ENCODE measurements around the gene NAMPT. TPM values are rescaled to one million over a fixed set of nuclear protein-coding genes. Genes with fewer than 3 reads are reported as not detected.
A peak's percentile ranks its signal among the peaks of the same experiment; 100 is the strongest.
"Not testable (repeated sequence)": the region's sequence is repeated elsewhere in the genome, so short reads cannot be mapped to it uniquely, and the experiment has no call there.

Gene NAMPT
- total RNA-seq, 1 donor from 2014 or later = 28.2 TPM

DNA sequence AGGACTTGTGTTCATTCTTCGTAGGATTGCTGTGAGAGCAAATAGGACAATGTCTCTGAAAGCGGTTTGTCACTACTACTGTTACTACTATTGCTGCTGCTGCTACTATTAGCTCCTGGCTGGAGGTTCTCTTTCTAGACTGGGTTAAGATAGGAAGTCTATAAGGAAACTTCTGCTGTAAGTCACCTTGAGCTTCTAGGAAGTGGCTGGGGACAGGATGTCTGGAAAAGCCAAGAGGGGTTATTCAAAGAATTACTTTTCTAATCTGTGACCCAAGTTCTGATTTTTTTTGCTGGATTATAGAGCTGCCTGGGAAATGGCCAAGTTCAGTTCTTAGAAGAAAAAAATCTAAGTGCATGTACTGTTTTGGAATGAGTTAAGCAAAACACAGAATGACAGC is 62.2 kb downstream of the NAMPT start:
- Histone ChIP-seq H3K27ac (ENCODE audit: low read depth, low read length) (peak overlapping the region; percentile 7), H3K4me1 (ENCODE audit: control insufficient read depth in 3 of 3, insufficient read depth in 3 of 3, low read length in 3 of 3) (peaks cover 1 to 8% (median 2%) of the 10 kb centered on the region in 3 donors), H3K9ac (ENCODE audit: low read depth in 1 of 3, low read length in 3 of 3) (no peak overlapping the region), H3K27me3 (ENCODE audit: control insufficient read depth in 3 of 3, insufficient read depth in 3 of 3, low read length in 3 of 3) (no peaks in the 10 kb centered on the region), H3K9me3 (ENCODE audit: control insufficient read depth in 3 of 3, low read length in 3 of 3) (no peaks in the 10 kb centered on the region), H3K36me3 (ENCODE audit: control insufficient read depth in 3 of 3, insufficient read depth in 3 of 3, low read length in 3 of 3) (no peaks in the 10 kb centered on the region), H3K4me3 (ENCODE audit: low read length in 3 of 3) (no peak overlapping the region)

DNA sequence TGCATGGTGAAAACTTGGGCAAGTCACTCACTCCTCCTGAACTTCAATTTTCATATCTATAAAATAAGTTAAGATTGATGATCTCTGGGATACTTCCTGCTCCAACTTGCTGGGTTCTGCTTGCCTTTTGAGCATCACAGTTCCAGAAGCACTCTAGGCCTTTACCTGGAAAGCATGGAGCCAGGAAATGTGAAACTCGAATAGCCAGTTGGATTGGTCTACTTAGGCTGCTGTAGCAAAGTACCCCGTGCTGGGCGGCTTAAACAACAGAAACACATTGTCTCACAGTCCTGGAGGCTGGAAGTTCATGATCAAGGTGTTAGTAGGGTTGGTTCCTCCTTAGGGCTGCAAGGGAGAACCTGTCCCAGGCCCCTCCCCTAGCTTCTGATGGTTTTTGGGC is 64.5 kb downstream of the NAMPT start:
- Histone ChIP-seq H3K27ac (ENCODE audit: low read depth, low read length) (no peak overlapping the region), H3K27me3 (ENCODE audit: control insufficient read depth in 3 of 3, insufficient read depth in 3 of 3, low read length in 3 of 3) (no peaks in the 10 kb centered on the region), H3K36me3 (ENCODE audit: control insufficient read depth in 3 of 3, insufficient read depth in 3 of 3, low read length in 3 of 3) (no peaks in the 10 kb centered on the region), H3K4me3 (ENCODE audit: low read length in 3 of 3) (no peak overlapping the region), H3K9ac (ENCODE audit: low read depth in 1 of 3, low read length in 3 of 3) (no peak overlapping the region), H3K9me3 (ENCODE audit: control insufficient read depth in 3 of 3, low read length in 3 of 3) (no peaks in the 10 kb centered on the region), H3K4me1 (ENCODE audit: control insufficient read depth in 3 of 3, insufficient read depth in 3 of 3, low read length in 3 of 3) (peaks cover 12 to 28% (median 17%) of the 10 kb centered on the region in 3 donors)

DNA sequence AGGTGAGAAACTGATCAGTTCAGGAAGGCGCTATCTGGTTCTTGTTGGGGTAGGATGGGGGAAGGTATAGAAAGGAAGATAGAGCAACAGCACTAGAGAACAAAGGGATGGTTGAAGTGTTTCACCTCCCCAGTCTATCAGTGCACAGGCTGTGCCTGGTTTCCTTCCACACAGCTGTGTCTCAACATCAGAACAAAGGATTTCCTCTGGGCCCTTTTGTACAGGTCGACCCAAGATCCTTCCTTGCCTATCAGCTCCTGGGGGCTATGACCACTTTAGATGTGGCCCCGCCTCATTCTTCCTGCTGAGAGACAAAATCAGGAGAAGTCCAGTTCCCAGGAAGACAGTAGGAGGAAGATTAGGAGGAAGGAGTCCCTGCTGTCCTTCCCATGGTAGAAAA is 65.6 kb downstream of the NAMPT start:
- Histone ChIP-seq H3K4me3 (ENCODE audit: low read length in 3 of 3) (no peak overlapping the region), H3K9me3 (ENCODE audit: control insufficient read depth in 3 of 3, low read length in 3 of 3) (no peaks in the 10 kb centered on the region), H3K27me3 (ENCODE audit: control insufficient read depth in 3 of 3, insufficient read depth in 3 of 3, low read length in 3 of 3) (no peaks in the 10 kb centered on the region), H3K27ac (ENCODE audit: low read depth, low read length) (peak overlapping the region; percentile 42), H3K9ac (ENCODE audit: low read depth in 1 of 3, low read length in 3 of 3) (no peak overlapping the region), H3K4me1 (ENCODE audit: control insufficient read depth in 3 of 3, insufficient read depth in 3 of 3, low read length in 3 of 3) (peaks cover 12 to 28% (median 17%) of the 10 kb centered on the region in 3 donors), H3K36me3 (ENCODE audit: control insufficient read depth in 3 of 3, insufficient read depth in 3 of 3, low read length in 3 of 3) (no peaks in the 10 kb centered on the region)

DNA sequence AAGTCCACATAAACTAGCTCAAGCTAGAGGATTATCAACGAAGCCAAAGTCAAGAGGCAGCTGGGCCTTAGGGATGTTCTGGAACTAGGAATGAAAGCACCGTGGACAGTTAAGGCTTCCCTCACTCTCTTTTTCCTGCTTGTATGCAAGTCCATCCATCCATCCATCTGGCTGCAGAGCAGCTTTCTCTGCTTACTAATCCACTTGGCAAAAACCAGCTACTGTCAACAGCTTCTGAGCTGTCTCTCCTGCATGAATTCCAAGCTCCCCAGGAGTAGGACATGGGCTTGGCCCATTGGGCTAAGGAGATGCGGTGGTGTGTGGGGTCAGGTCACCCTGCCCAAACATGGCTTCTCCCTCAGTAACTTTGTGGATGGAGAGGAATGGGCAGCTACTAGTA is 66.2 kb downstream of the NAMPT start:
- H3K4me3 ChIP-seq (ENCODE audit: low read length in 3 of 3) = no peak overlapping the region
- peaks cover 12 to 28% (median 17%) of the 10 kb centered on the region in 3 donors for H3K4me1 ChIP-seq (ENCODE audit: control insufficient read depth in 3 of 3, insufficient read depth in 3 of 3, low read length in 3 of 3)
- H3K9ac ChIP-seq (ENCODE audit: low read depth in 1 of 3, low read length in 3 of 3) = no peak overlapping the region
- no peaks in the 10 kb centered on the region for H3K9me3 ChIP-seq (ENCODE audit: control insufficient read depth in 3 of 3, low read length in 3 of 3)
- peak overlapping the region; percentile 42 for H3K27ac ChIP-seq (ENCODE audit: low read depth, low read length)
- no peaks in the 10 kb centered on the region for H3K36me3 ChIP-seq (ENCODE audit: control insufficient read depth in 3 of 3, insufficient read depth in 3 of 3, low read length in 3 of 3)
- no peaks in the 10 kb centered on the region for H3K27me3 ChIP-seq (ENCODE audit: control insufficient read depth in 3 of 3, insufficient read depth in 3 of 3, low read length in 3 of 3)

DNA sequence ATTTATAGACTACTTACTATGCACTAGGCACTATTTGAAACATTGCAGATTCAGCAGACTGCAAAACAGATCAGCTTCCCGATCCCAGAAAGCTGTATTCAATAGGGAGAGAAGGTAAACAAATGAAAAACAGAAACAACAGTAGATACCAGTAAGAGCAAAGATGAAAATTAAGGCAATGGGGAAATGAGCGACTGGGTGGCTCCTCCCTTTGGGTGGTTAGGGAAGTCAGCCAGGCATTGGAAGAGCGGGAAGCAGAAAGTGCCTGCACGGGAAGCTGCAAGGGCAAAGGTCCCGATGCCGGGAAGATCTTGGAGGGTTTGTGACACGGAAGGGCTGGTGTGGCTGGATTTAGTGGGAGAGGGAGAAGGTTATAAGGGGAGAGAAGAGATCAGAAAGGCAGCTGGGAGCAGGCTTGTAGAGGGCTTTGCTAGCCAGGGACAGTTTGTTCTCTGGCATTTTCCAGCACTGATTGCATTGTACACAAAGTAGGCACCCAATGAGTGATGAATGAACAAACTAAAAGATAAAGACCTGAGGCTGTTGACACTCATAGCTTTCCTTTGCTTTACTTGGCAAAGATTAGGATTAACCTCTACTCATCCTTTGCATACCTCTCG is 67.8 kb downstream of the NAMPT start:
- H3K27me3 ChIP-seq (ENCODE audit: control insufficient read depth in 3 of 3, insufficient read depth in 3 of 3, low read length in 3 of 3) = no peaks in the 10 kb centered on the region
- no peaks in the 10 kb centered on the region for H3K9me3 ChIP-seq (ENCODE audit: control insufficient read depth in 3 of 3, low read length in 3 of 3)
- H3K4me1 ChIP-seq (ENCODE audit: control insufficient read depth in 3 of 3, insufficient read depth in 3 of 3, low read length in 3 of 3) = peaks cover 12 to 28% (median 17%) of the 10 kb centered on the region in 3 donors
- H3K4me3 ChIP-seq (ENCODE audit: low read length in 3 of 3) = peak overlapping the region; percentile 34 to 50 (median 46)
- peak overlapping the region in 2 of 3 donors; percentile 47 to 55 for H3K9ac ChIP-seq (ENCODE audit: low read depth in 1 of 3, low read length in 3 of 3)
- peak overlapping the region; percentile 81 for H3K27ac ChIP-seq (ENCODE audit: low read depth, low read length)
- no peaks in the 10 kb centered on the region for H3K36me3 ChIP-seq (ENCODE audit: control insufficient read depth in 3 of 3, insufficient read depth in 3 of 3, low read length in 3 of 3)

DNA sequence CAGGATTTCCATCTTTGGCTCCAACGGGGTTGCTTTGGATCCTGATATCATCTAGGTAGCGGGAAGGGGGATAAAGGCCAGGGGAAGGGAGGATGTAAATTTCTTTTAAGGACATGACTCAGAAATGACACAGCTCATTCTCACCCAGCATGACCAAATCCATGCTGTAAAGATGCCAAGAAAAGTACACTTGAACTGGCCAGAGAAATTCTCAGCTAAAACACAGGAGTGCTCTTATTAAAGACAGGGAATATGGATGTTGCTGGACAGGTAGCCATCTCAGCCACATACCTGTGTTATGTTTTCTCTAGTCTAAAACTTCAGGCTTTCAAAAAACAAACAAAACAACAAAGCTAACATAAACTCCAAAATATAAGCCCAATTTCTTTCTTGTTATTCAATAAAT is 68.3 kb downstream of the NAMPT start:
- H3K27ac ChIP-seq (ENCODE audit: low read depth, low read length) = peak overlapping the region; percentile 81
- H3K27me3 ChIP-seq (ENCODE audit: control insufficient read depth in 3 of 3, insufficient read depth in 3 of 3, low read length in 3 of 3) = no peaks in the 10 kb centered on the region
- H3K4me3 ChIP-seq (ENCODE audit: low read length in 3 of 3) = peak overlapping the region in 1 of 3 donors; percentile 34
- H3K9ac ChIP-seq (ENCODE audit: low read depth in 1 of 3, low read length in 3 of 3) = peak overlapping the region in 1 of 3 donors; percentile 55
- no peaks in the 10 kb centered on the region for H3K36me3 ChIP-seq (ENCODE audit: control insufficient read depth in 3 of 3, insufficient read depth in 3 of 3, low read length in 3 of 3)
- no peaks in the 10 kb centered on the region for H3K9me3 ChIP-seq (ENCODE audit: control insufficient read depth in 3 of 3, low read length in 3 of 3)
- H3K4me1 ChIP-seq (ENCODE audit: control insufficient read depth in 3 of 3, insufficient read depth in 3 of 3, low read length in 3 of 3) = peaks cover 12 to 28% (median 17%) of the 10 kb centered on the region in 3 donors

DNA sequence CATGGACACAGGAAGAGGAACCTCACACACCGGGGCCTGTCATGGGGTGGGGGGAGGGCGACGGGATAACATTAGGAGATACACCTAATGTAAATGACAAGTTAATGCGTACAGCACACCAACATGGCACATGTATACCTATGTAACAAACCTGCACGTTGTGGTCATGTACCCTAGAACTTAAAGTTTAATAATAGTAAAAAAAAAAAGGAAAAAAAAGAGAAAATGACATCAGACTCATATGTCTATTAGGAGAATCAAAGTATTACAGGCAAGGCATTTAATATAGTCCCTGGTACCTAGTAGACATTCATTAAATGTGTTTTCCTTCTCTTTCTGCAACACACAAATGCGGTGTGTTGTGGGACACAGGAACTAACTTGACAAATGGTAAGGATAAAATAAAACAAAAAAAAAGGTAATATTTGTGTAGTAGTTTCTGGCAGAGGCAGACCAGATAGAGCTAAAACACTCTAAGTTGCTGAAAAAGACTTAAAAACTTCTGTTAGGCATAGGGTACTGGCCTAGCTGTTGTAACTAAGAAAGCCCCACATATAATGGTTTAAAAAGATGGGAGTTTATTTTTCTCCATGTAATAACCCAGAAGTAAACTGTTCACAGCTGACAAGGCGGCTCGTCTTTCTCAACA is 68.8 kb downstream of the NAMPT start:
- no peak overlapping the region for H3K4me3 ChIP-seq (ENCODE audit: low read length in 3 of 3)
- H3K36me3 ChIP-seq (ENCODE audit: control insufficient read depth in 3 of 3, insufficient read depth in 3 of 3, low read length in 3 of 3) = no peaks in the 10 kb centered on the region
- no peaks in the 10 kb centered on the region for H3K9me3 ChIP-seq (ENCODE audit: control insufficient read depth in 3 of 3, low read length in 3 of 3)
- peak overlapping the region in 1 of 3 donors; percentile 55 for H3K9ac ChIP-seq (ENCODE audit: low read depth in 1 of 3, low read length in 3 of 3)
- peaks cover 12 to 28% (median 17%) of the 10 kb centered on the region in 3 donors for H3K4me1 ChIP-seq (ENCODE audit: control insufficient read depth in 3 of 3, insufficient read depth in 3 of 3, low read length in 3 of 3)
- peak overlapping the region; percentile 81 for H3K27ac ChIP-seq (ENCODE audit: low read depth, low read length)
- H3K27me3 ChIP-seq (ENCODE audit: control insufficient read depth in 3 of 3, insufficient read depth in 3 of 3, low read length in 3 of 3) = no peaks in the 10 kb centered on the region

DNA sequence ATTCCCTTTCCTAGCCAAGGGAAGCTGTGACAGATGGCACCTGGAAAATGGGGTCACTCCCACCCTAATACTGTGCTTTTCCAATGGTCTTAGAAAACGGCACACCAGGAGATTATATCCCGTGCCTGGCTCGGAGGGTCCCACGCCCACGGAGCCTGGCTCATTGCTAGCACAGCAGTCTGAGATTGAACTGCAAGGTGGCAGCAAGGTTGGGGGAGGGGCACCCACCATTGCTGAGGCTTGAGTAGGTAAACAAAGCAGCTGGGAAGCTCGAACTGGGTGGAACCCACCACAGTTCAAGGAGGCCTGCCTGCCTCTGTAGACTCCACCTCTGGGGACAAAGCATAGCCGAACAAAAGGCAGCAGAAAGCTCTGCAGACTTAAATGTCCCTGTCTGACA is 75.8 kb downstream of the NAMPT start:
- not testable (repeated sequence) for H3K27ac ChIP-seq (ENCODE audit: low read depth, low read length); H3K9me3 ChIP-seq (ENCODE audit: control insufficient read depth in 3 of 3, low read length in 3 of 3); H3K36me3 ChIP-seq (ENCODE audit: control insufficient read depth in 3 of 3, insufficient read depth in 3 of 3, low read length in 3 of 3); H3K27me3 ChIP-seq (ENCODE audit: control insufficient read depth in 3 of 3, insufficient read depth in 3 of 3, low read length in 3 of 3); H3K9ac ChIP-seq (ENCODE audit: low read depth in 1 of 3, low read length in 3 of 3); H3K4me3 ChIP-seq (ENCODE audit: low read length in 3 of 3); H3K4me1 ChIP-seq (ENCODE audit: control insufficient read depth in 3 of 3, insufficient read depth in 3 of 3, low read length in 3 of 3)

DNA sequence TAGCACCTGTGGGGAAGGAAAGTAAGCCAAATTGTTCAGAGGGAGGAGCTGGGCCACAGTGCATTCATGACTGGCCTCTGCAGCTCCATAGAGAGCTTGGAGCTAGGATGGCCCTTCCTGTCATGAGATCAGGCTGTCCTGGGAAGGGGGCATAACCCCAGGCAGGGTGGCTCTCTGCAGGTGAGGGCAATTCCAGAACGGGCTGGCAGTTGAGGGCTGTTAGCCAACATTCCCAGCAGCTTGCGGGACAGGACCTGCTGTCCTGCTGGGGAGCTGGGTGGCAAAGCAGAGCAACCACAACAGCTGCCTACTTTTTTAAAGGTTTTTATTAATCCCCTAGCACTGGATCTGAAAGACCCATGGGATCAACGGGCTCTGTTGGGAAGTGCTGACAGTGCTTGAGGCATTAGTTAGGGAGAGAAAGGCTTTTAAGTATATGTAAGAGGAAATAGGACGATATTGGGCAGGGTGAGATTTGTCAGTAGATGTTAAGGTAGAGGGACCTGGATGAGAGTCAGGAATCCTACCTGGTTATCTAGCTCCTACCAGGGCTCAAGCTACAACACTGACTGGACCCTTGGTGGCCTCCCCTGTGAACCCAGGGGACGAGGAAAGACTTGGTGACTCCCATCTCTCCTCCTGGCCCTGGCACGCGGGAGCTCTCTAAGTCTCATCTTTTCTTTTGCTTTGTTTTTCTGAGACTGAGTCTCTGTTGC is 77.8 kb downstream of the NAMPT start:
- Histone ChIP-seq H3K4me1 (ENCODE audit: control insufficient read depth in 3 of 3, insufficient read depth in 3 of 3, low read length in 3 of 3) (peaks cover 0 to 4% (median 2%) of the 10 kb centered on the region in 3 donors), H3K36me3 (ENCODE audit: control insufficient read depth in 3 of 3, insufficient read depth in 3 of 3, low read length in 3 of 3) (no peaks in the 10 kb centered on the region), H3K9me3 (ENCODE audit: control insufficient read depth in 3 of 3, low read length in 3 of 3) (no peaks in the 10 kb centered on the region), H3K27ac (ENCODE audit: low read depth, low read length) (no peak overlapping the region), H3K9ac (ENCODE audit: low read depth in 1 of 3, low read length in 3 of 3) (peak overlapping the region in 1 of 3 donors; percentile 33), H3K4me3 (ENCODE audit: low read length in 3 of 3) (no peak overlapping the region), H3K27me3 (ENCODE audit: control insufficient read depth in 3 of 3, insufficient read depth in 3 of 3, low read length in 3 of 3) (no peaks in the 10 kb centered on the region)
